ENCODE results near the gene BRWD1. TPM values are rescaled to one million over a fixed set of nuclear protein-coding genes. Genes with fewer than 3 reads are reported as not detected.
A peak's percentile ranks its signal among the peaks of the same experiment; 100 is the strongest.

Gene BRWD1
- total and polyA plus RNA-seq, 7 experiments from 2014 or later: 27.4 to 108 (median 77.9) TPM

GRCh38 chr21:39220150-39220549 is 93.3 kb downstream of the BRWD1 start:
- Mint-ChIP-seq H3K27ac (peak overlapping the region in 4 of 9 donors; percentile 9 to 70 (median 35)), H3K4me1 (peaks cover 3 to 35% (median 19%) of the 10 kb centered on the region in 7 donors), H3K36me3 (peaks cover 12 to 56% (median 18%) of the 10 kb centered on the region in 5 donors), H3K4me3 (no peak overlapping the region), H3K27me3 (no peaks in the 10 kb centered on the region), H3K9me3 (no peaks in the 10 kb centered on the region)
- ChIA-PET POLR2A (interaction anchor here (0.7 kb wide), 1 partner anchor 17 kb away, joined by 3 read pairs; no protein-coding TSS in a partner anchor), CTCF (no interaction called here)
- no peak for ATAC-seq
- H3K36me3 ChIP-seq (ENCODE audit: control insufficient read depth in 2 of 3, insufficient read depth in 3 of 3, low read length in 3 of 3): peaks cover 0 to 21% (median 3%) of the 10 kb centered on the region in 3 experiments
- H3K27me3 ChIP-seq (ENCODE audit: control insufficient read depth in 2 of 2, insufficient read depth in 2 of 2, low read length in 2 of 2): no peaks in the 10 kb centered on the region
- intact Hi-C loops (cut with micrococcal nuclease): loop anchor here in 1 of 2 donors (5.0 kb wide), 1 partner anchor 38 kb away; the partner anchor contains the start of gene PSMG1
- H3K4me3 ChIP-seq (ENCODE audit: low read length): no peak overlapping the region
- no peaks in the 10 kb centered on the region for H3K9me3 ChIP-seq (ENCODE audit: control insufficient read depth in 2 of 3, low read length in 3 of 3)
- no peaks in the 10 kb centered on the region for H3K4me1 ChIP-seq (ENCODE audit: control insufficient read depth in 2 of 2, insufficient read depth in 2 of 2, low read length in 2 of 2)
- DNase-seq: no peak
- no peak overlapping the region for H3K27ac ChIP-seq (ENCODE audit: low read depth, low read length)

- ChIA-PET POLR2A (no interaction called here), CTCF (no interaction called here)
- H3K36me3 Mint-ChIP-seq: peaks cover 0 to 46% (median 18%) of the 10 kb centered on the region in 5 donors
- Histone ChIP-seq H3K36me3 (ENCODE audit: control insufficient read depth in 2 of 3, insufficient read depth in 3 of 3, low read length in 3 of 3) (peaks cover 0 to 14% (median 3%) of the 10 kb centered on the region in 3 experiments), H3K27ac (ENCODE audit: low read depth, low read length) (no peak overlapping the region), H3K4me3 (ENCODE audit: low read length) (no peak overlapping the region), H3K4me1 (ENCODE audit: control insufficient read depth in 2 of 2, insufficient read depth in 2 of 2, low read length in 2 of 2) (no peaks in the 10 kb centered on the region), H3K27me3 (ENCODE audit: control insufficient read depth in 2 of 2, insufficient read depth in 2 of 2, low read length in 2 of 2) (no peaks in the 10 kb centered on the region), H3K9me3 (ENCODE audit: control insufficient read depth in 2 of 3, low read length in 3 of 3) (no peaks in the 10 kb centered on the region)
- H3K4me3 Mint-ChIP-seq: no peak overlapping the region
- intact Hi-C loops (cut with micrococcal nuclease): loop anchor here in 1 of 2 donors (5.0 kb wide), 1 partner anchor 74 kb away; no protein-coding TSS in a partner anchor
- H3K27ac Mint-ChIP-seq: no peak overlapping the region
- H3K4me1 Mint-ChIP-seq: peaks cover under 1 to 34% (median 19%) of the 10 kb centered on the region in 7 donors
- DNase-seq (no peak), ATAC-seq (no peak)
- no peaks in the 10 kb centered on the region for H3K9me3 Mint-ChIP-seq
- H3K27me3 Mint-ChIP-seq: no peaks in the 10 kb centered on the region
Observed at GRCh38 chr21:39218082-39218409, 95.4 kb downstream of the BRWD1 start.

GRCh38 chr21:39217356-39218081 is 95.9 kb downstream of the BRWD1 start:
- Mint-ChIP-seq H3K27ac (peak overlapping the region in 2 of 9 donors; percentile 45 to 59), H3K9me3 (no peaks in the 10 kb centered on the region), H3K4me3 (no peak overlapping the region), H3K4me1 (peaks cover 0 to 36% (median 19%) of the 10 kb centered on the region in 7 donors), H3K36me3 (peaks cover 0 to 43% (median 18%) of the 10 kb centered on the region in 5 donors), H3K27me3 (no peaks in the 10 kb centered on the region)
- ATAC-seq (no peak), DNase-seq (no peak)
- no peak overlapping the region for H3K4me3 ChIP-seq (ENCODE audit: low read length)
- no peaks in the 10 kb centered on the region for H3K4me1 ChIP-seq (ENCODE audit: control insufficient read depth in 2 of 2, insufficient read depth in 2 of 2, low read length in 2 of 2)
- CTCF ChIA-PET: no interaction called here
- H3K36me3 ChIP-seq (ENCODE audit: control insufficient read depth in 2 of 3, insufficient read depth in 3 of 3, low read length in 3 of 3): peaks cover 0 to 15% (median 3%) of the 10 kb centered on the region in 3 experiments
- H3K27ac ChIP-seq (ENCODE audit: low read depth, low read length): no peak overlapping the region
- POLR2A ChIA-PET: no interaction called here
- no peaks in the 10 kb centered on the region for H3K9me3 ChIP-seq (ENCODE audit: control insufficient read depth in 2 of 3, low read length in 3 of 3)
- H3K27me3 ChIP-seq (ENCODE audit: control insufficient read depth in 2 of 2, insufficient read depth in 2 of 2, low read length in 2 of 2): no peaks in the 10 kb centered on the region
- intact Hi-C loops (cut with micrococcal nuclease): loop anchor here in 1 of 2 donors (5.0 kb wide), 1 partner anchor 75 kb away; no protein-coding TSS in a partner anchor

- DNase-seq (no peak), ATAC-seq (no peak)
- Mint-ChIP-seq H3K4me1 (peaks cover 3 to 34% (median 22%) of the 10 kb centered on the region in 7 donors), H3K9me3 (no peaks in the 10 kb centered on the region), H3K4me3 (no peak overlapping the region), H3K27ac (peak overlapping the region in 2 of 9 donors; percentile 56 to 59), H3K36me3 (peaks cover 7 to 40% (median 27%) of the 10 kb centered on the region in 5 donors), H3K27me3 (no peaks in the 10 kb centered on the region)
- ChIA-PET POLR2A (no interaction called here), CTCF (no interaction called here)
- H3K4me3 ChIP-seq (ENCODE audit: low read length): no peak overlapping the region
- peaks cover 3 to 23% (median 3%) of the 10 kb centered on the region in 3 experiments for H3K36me3 ChIP-seq (ENCODE audit: control insufficient read depth in 2 of 3, insufficient read depth in 3 of 3, low read length in 3 of 3)
- no peaks in the 10 kb centered on the region for H3K9me3 ChIP-seq (ENCODE audit: control insufficient read depth in 2 of 3, low read length in 3 of 3)
- intact Hi-C loops (cut with micrococcal nuclease): loop anchor here in 1 of 2 donors (5.0 kb wide), 1 partner anchor 76 kb away; no protein-coding TSS in a partner anchor
- H3K27ac ChIP-seq (ENCODE audit: low read depth, low read length): no peak overlapping the region
- no peaks in the 10 kb centered on the region for H3K4me1 ChIP-seq (ENCODE audit: control insufficient read depth in 2 of 2, insufficient read depth in 2 of 2, low read length in 2 of 2)
- no peaks in the 10 kb centered on the region for H3K27me3 ChIP-seq (ENCODE audit: control insufficient read depth in 2 of 2, insufficient read depth in 2 of 2, low read length in 2 of 2)
Observed at GRCh38 chr21:39216290-39216689, 97.1 kb downstream of the BRWD1 start.

GRCh38 chr21:39215078-39215477 is 98.4 kb downstream of the BRWD1 start:
- H3K4me1 ChIP-seq (ENCODE audit: control insufficient read depth in 2 of 2, insufficient read depth in 2 of 2, low read length in 2 of 2): no peaks in the 10 kb centered on the region
- H3K27ac Mint-ChIP-seq: peak overlapping the region in 1 of 9 donors; percentile 34
- H3K9me3 Mint-ChIP-seq: no peaks in the 10 kb centered on the region
- no peak overlapping the region for H3K4me3 Mint-ChIP-seq
- H3K4me3 ChIP-seq (ENCODE audit: low read length): no peak overlapping the region
- ChIA-PET POLR2A (no interaction called here), CTCF (no interaction called here)
- no peaks in the 10 kb centered on the region for H3K27me3 ChIP-seq (ENCODE audit: control insufficient read depth in 2 of 2, insufficient read depth in 2 of 2, low read length in 2 of 2)
- H3K27me3 Mint-ChIP-seq: no peaks in the 10 kb centered on the region
- no peak for ATAC-seq
- peaks cover 7 to 44% (median 29%) of the 10 kb centered on the region in 5 donors for H3K36me3 Mint-ChIP-seq
- peaks cover 0 to 37% (median 27%) of the 10 kb centered on the region in 7 donors for H3K4me1 Mint-ChIP-seq
- no peak for DNase-seq
- intact Hi-C loops (cut with micrococcal nuclease): loop anchor here in 1 of 2 donors (5.0 kb wide), 1 partner anchor 77 kb away; no protein-coding TSS in a partner anchor
- no peaks in the 10 kb centered on the region for H3K9me3 ChIP-seq (ENCODE audit: control insufficient read depth in 2 of 3, low read length in 3 of 3)
- H3K36me3 ChIP-seq (ENCODE audit: control insufficient read depth in 2 of 3, insufficient read depth in 3 of 3, low read length in 3 of 3): peaks cover 0 to 23% (median 3%) of the 10 kb centered on the region in 3 experiments
- H3K27ac ChIP-seq (ENCODE audit: low read depth, low read length): no peak overlapping the region

- H3K4me3 ChIP-seq (ENCODE audit: low read length): no peak overlapping the region
- intact Hi-C loops (cut with micrococcal nuclease): loop anchor here in 1 of 2 donors (2.0 kb wide), 2 partner anchors 13 to 25 kb away; no protein-coding TSS in a partner anchor
- ChIA-PET POLR2A (no interaction called here), CTCF (no interaction called here)
- Mint-ChIP-seq H3K27ac (peak overlapping the region in 8 of 9 donors; percentile 7 to 82 (median 56)), H3K4me1 (peaks cover 8 to 51% (median 42%) of the 10 kb centered on the region in 7 donors), H3K4me3 (peak overlapping the region in 4 of 10 donors; percentile 27 to 57 (median 36)), H3K27me3 (no peaks in the 10 kb centered on the region), H3K36me3 (peaks cover 15 to 51% (median 24%) of the 10 kb centered on the region in 5 donors), H3K9me3 (no peaks in the 10 kb centered on the region)
- H3K36me3 ChIP-seq (ENCODE audit: control insufficient read depth in 2 of 3, insufficient read depth in 3 of 3, low read length in 3 of 3): peaks cover 0 to 47% (median 8%) of the 10 kb centered on the region in 3 experiments
- H3K27me3 ChIP-seq (ENCODE audit: control insufficient read depth in 2 of 2, insufficient read depth in 2 of 2, low read length in 2 of 2): no peaks in the 10 kb centered on the region
- peaks cover 0 to 5% of the 10 kb centered on the region in 2 donors for H3K4me1 ChIP-seq (ENCODE audit: control insufficient read depth in 2 of 2, insufficient read depth in 2 of 2, low read length in 2 of 2)
- no peak for DNase-seq
- no peaks in the 10 kb centered on the region for H3K9me3 ChIP-seq (ENCODE audit: control insufficient read depth in 2 of 3, low read length in 3 of 3)
- ATAC-seq: no peak
- H3K27ac ChIP-seq (ENCODE audit: low read depth, low read length): no peak overlapping the region
Observed at GRCh38 chr21:39209334-39209688, 104.1 kb downstream of the BRWD1 start.
